IMR-90 (cell line): Measurements from ENCODE around the gene TMEM144.

Experiments
- BHLHE40 ChIP-seq: fragments of 150-350 bp; IDR thresholded peaks from 2 replicates; pipeline ENCODE4 v1.6.1; 2016; ENCODE audit warnings: mild to moderate bottlenecking, low read depth, low read length
- CTCF ChIP-seq: conservative IDR thresholded peaks from 2 replicates; pipeline ENCODE4 v1.5.1; 2012; ENCODE audit warnings: mild to moderate bottlenecking, low read depth, low read length, improper control_type of control experiment
- FOS ChIP-seq: fragments of 150-350 bp; IDR thresholded peaks from 2 replicates; pipeline ENCODE4 v1.6.1; 2016; ENCODE audit warnings: low read depth, low read length
- MAFK ChIP-seq: IDR thresholded peaks from 2 replicates; pipeline ENCODE4 v1.6.1; 2012; ENCODE audit warnings: low read depth, low read length, improper control_type of control experiment
- MAZ ChIP-seq: IDR thresholded peaks from 2 replicates; pipeline ENCODE4 v1.6.1; 2012; ENCODE audit warnings: low read depth, mild to moderate bottlenecking, low read length, improper control_type of control experiment, moderate library complexity, borderline replicate concordance
- MXI1 ChIP-seq: IDR thresholded peaks from 2 replicates; pipeline ENCODE4 v1.6.1; 2012; ENCODE audit warnings: low read depth, mild to moderate bottlenecking, low read length, moderate library complexity, borderline replicate concordance
- POLR2A ChIP-seq: IDR thresholded peaks from 2 replicates; pipeline ENCODE4 v1.6.1; 2012; ENCODE audit warnings: mild to moderate bottlenecking, low read depth, low read length
- RAD21 ChIP-seq: IDR thresholded peaks from 2 replicates; pipeline ENCODE4 v1.6.1; 2012; ENCODE audit warnings: low read length, improper control_type of control experiment
- RCOR1 ChIP-seq: IDR thresholded peaks from 2 replicates; pipeline ENCODE4 v1.6.1; 2012; ENCODE audit warnings: mild to moderate bottlenecking, low read length, improper control_type of control experiment; ENCODE audit not compliant: insufficient replicate concordance
- RFX5 ChIP-seq: IDR thresholded peaks from 2 replicates; pipeline ENCODE4 v1.8.0; 2012; ENCODE audit warnings: low read depth, mild to moderate bottlenecking, low read length, moderate library complexity
- USF2 ChIP-seq: fragments of 150-350 bp; IDR thresholded peaks from 2 replicates; pipeline ENCODE4 v1.6.1; 2017; ENCODE audit warnings: mild to moderate bottlenecking, antibody characterized with exemption, low read length, low read depth

GRCh38 chr4:158214856-158215255 lies 4.6 kb downstream of the TMEM144 start:
- no peak for TF ChIP-seq CTCF
- TF ChIP-seq MAZ = no peak
- no peak for TF ChIP-seq POLR2A
- TF ChIP-seq USF2 = no peak
- TF ChIP-seq BHLHE40 = no peak
- TF ChIP-seq RAD21 = no peak
- no peak for TF ChIP-seq RCOR1
- no peak for TF ChIP-seq FOS
- no peak for TF ChIP-seq MAFK
- TF ChIP-seq MXI1 = no peak
- TF ChIP-seq RFX5 = no peak
